LNCAP (cell line): ENCODE results near the gene ZNHIT6.

Experiments
- CTCF ChIP-seq: fragments of 450-650 bp; IDR thresholded peaks from 2 replicates; pipeline ENCODE4 v1.5.1; 2017; ENCODE audit warnings: mild to moderate bottlenecking

The ZNHIT6 gene

GRCh38 chr1:85650645-85651044 is 57.6 kb downstream of the ZNHIT6 start:
- no peak for TF ChIP-seq CTCF

- no peak for TF ChIP-seq CTCF
Observed at GRCh38 chr1:85649591-85649990, 58.6 kb downstream of the ZNHIT6 start.

GRCh38 chr1:85638412-85638811 is 69.8 kb downstream of the ZNHIT6 start:
- no peak for TF ChIP-seq CTCF

- TF ChIP-seq CTCF = no peak
Observed at GRCh38 chr1:85630493-85630892, 77.7 kb downstream of the ZNHIT6 start.

- TF ChIP-seq CTCF = no peak
Observed at GRCh38 chr1:85629532-85629920, 78.7 kb downstream of the ZNHIT6 start.

GRCh38 chr1:85628791-85629531 is 79.3 kb downstream of the ZNHIT6 start:
- TF ChIP-seq CTCF = no peak

GRCh38 chr1:85626818-85627217 is 81.4 kb downstream of the ZNHIT6 start:
- no peak for TF ChIP-seq CTCF

GRCh38 chr1:85624361-85624760 is 83.9 kb downstream of the ZNHIT6 start:
- TF ChIP-seq CTCF = no peak
